NCI-H82 treated with DMSO at 0.1 percent for 48 hours (cell line): ENCODE results near the gene KDM4E.
"Not testable (repeated sequence)": the region's sequence is repeated elsewhere in the genome, so short reads cannot be mapped to it uniquely, and the experiment has no call there.

Source experiments
- DNase-seq: peaks from one replicate; lab custom pipeline; 2025; ENCODE audit not compliant: unreplicated experiment; lab: John Stamatoyannopoulos, UW

The KDM4E gene

DNA sequence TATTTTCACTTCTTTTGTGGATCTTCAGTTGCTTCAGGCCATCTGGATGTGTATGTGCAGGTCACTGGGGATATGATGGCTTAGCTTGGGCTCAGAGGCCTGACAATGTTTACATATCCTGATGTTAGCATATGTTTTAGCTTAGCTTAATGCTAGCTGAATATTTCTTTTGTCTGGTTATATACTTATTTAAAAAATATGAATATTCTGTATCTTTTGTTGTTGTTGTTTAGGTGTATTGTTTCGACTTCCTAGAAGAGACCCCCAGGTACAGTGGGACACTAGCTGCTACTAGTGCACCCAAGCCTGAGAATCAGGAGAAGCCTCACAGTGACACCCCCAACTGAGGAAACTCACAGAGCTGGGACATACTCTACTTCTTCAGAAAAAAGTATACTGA, at the start of gene KDM4E:
Gene KDM4E (plus strand): TSS at position 301 of the 400 bp plus-strand sequence. CDS start 300 bp downstream, outside the sequence.
- DNase-seq: no peak

- DNase-seq: no peak
Observed at GRCh38 chr11:94975599-94975998, 49.5 kb upstream of the KDM4E start.

GRCh38 chr11:94987378-94987777, 37.7 kb upstream of the KDM4E start:
- no peak for DNase-seq

DNA sequence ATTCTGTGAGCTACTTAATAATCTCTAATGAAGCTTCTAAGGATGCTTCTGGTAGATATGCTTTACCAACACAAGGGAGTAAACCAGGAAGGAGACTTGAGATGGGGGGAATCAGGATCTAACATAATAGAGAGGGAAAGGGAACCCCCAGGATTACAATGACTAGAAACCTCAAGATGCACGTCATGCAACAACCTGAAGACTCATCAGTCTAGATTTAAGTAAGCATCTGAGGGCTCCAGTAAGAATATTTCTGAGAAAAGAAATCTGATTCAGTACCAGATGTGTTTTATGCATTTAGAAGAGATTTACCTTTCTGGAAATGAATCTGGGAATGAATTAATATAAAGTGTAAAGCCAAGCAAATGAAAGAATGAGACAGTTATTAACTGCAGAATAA, 36.3 kb upstream of the KDM4E start:
- DNase-seq: no peak

DNA sequence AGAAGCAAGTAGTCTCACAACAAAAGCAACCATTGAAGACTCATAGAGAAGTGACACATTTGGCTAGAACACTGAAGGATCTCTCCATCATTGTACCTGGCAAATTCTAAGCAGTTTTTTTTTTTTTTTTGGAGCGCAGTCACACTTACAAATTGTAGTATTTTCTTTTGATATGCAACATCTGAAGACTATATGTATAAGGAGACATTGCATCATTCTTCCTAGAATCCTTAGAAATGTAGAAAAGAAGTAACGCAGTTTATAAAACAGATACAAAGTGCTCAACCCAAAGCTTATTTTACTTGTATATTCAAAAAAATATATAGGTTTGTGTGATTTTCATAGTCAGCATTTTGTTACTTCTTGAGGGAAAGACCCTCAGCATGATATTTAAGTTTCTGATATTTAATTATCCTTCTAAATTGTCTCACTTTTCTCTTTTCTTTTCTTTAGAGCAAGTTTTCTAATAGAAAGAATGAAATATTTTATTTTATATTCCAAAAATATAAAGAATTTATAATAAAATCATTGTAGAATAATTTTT, 31.6 kb upstream of the KDM4E start:
- DNase-seq: no peak

DNA sequence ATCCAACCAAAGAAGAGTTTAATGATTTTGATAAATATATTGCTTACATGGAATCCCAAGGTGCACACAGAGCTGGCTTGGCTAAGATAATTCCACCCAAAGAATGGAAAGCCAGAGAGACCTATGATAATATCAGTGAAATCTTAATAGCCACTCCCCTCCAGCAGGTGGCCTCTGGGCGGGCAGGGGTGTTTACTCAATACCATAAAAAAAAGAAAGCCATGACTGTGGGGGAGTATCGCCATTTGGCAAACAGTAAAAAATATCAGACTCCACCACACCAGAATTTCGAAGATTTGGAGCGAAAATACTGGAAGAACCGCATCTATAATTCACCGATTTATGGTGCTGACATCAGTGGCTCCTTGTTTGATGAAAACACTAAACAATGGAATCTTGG, 27.6 kb upstream of the KDM4E start:
- DNase-seq: no peak

DNA sequence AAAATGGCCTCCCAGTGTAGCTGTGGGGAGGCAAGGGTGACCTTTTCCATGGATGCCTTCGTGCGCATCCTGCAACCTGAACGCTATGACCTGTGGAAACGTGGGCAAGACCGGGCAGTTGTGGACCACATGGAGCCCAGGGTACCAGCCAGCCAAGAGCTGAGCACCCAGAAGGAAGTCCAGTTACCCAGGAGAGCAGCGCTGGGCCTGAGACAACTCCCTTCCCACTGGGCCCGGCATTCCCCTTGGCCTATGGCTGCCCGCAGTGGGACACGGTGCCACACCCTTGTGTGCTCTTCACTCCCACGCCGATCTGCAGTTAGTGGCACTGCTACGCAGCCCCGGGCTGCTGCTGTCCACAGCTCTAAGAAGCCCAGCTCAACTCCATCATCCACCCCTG, 26.8 kb upstream of the KDM4E start:
- no peak for DNase-seq

DNA sequence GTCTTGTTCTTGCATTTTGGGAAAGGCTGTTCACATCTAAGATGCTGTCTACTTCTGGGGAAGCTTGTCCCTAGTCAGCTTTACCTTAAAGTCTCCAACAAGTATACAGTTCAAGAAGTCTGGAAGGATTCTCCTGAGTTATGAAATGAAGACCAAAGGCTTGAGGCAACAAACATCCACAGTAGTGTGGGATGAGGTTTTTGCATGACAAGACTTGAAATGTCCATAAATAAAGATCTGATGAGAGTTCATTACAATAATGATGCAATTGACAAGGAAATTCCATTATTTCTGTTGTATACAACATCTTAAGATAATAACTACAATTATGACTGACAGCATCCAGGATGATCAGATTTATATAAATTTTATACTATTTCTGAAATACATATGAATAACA, 21.3 kb upstream of the KDM4E start:
- DNase-seq: no peak

DNA sequence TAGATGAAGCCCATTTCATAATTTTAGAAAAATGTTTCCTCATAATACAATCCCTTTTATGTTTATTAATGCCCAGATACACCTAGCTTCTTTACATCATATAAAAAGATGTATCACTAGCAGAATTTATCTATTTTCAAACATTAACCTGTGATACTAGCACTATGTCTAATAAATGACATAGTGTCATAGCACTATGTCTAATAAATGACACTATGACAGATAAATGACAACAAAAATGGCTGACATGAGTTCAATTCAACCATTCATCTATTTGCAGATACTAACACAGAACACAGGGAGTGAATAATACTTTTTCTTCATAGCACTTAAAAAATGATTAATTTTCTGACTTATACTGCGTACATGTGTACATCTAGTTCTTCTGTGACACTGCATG, 19.4 kb upstream of the KDM4E start:
- DNase-seq: no peak

GRCh38 chr11:95011376-95011775, 13.7 kb upstream of the KDM4E start:
- no peak for DNase-seq

GRCh38 chr11:95014184-95014821, 10.8 kb upstream of the KDM4E start:
- no peak for DNase-seq

DNA sequence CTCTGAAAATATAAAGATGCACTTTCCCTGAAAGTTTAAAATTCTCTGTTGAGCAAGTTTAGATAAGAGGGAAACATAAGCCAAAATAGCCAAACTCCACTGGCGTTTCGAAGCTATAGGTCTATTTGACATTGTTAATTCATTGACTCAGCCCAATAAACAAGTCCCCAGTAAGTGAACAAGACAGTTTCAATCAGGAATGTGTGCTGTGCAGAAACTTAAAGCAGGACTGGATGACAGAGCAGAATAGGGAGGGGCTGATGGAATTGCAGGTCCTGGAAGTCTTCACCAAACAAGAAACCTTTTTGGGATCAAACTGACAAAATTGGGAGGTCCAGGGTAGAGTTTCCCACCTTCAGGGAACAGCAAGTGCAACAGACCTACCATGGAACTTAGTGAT, 8.9 kb upstream of the KDM4E start:
- DNase-seq: no peak

GRCh38 chr11:95021468-95021867, 3.6 kb upstream of the KDM4E start:
- not testable (repeated sequence) for DNase-seq

GRCh38 chr11:95025594-95025993, 536 bp downstream of the KDM4E start:
- DNase-seq: not testable (repeated sequence)

DNA sequence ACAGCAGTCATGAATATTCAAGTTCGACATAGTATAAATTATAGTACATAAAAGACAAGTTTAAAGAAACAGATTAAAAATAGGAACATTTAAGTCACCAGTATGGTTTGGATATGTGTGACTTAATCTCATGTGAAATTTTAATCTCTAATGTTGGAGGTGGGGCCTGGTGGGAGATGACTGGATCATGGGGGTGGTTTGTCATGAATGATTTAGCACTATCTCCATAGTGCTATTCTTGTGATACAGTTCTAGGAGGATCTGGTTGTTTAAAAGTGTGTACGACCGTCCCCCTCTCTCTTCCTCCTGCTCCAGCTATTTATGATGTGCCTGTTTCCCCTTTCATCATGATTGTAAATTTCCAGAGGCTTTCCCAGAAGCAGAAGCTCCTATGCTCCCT, 3.3 kb downstream of the KDM4E start:
- no peak for DNase-seq

GRCh38 chr11:95033051-95033450, 8.0 kb downstream of the KDM4E start:
- no peak for DNase-seq

DNA sequence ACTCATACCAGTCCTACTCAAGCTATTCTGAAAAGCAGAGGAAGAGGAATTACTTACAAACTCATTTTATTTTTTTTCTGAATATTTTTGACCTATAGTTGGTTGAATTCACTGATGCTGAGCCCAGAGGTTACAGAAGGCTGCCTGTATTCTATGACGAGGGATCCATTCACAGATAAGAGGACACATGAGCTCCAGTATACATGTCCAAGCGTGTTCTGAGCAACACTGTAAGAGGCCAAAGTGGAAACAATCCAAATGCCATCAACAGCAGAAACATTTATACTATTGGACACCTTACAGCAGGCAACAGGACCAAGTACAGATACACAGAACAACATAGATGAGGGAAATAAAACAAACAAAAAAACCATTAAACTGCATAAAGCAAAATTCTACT, 10.3 kb downstream of the KDM4E start:
- no peak for DNase-seq

DNA sequence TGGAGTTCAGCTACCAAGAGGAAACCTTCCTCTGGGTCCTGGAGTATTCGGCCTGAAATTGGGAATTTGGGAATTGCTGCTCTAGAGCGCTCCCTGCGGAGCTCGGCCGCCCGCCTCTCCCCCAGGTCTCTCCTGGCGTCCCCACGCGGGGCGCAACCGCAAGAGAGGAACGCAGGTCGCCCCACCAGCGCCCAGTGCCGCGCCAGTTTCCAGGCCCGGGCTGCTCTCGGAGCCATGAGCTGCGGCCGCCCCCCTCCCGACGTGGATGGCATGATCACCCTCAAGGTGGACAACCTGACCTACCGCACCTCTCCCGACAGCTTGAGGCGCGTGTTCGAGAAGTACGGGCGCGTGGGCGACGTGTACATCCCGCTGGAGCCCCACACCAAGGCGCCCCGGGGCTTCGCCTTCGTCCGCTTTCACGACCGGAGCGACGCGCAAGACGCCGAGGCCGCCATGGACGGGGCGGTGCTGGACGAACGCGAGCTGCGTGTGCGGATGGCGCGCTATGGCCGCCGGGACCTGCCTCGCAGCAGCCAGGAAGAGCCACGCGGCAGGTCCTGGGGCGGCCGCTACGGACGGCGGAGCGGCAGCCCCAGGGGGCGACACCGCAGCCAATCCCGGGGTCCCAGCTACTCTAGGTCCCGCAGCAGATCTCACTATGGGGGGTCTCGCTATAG, 12.4 kb downstream of the KDM4E start:
- not testable (repeated sequence) for DNase-seq

GRCh38 chr11:95042239-95042638, 17.2 kb downstream of the KDM4E start:
- DNase-seq: no peak

GRCh38 chr11:95042906-95043305, 17.8 kb downstream of the KDM4E start:
- DNase-seq: no peak

DNA sequence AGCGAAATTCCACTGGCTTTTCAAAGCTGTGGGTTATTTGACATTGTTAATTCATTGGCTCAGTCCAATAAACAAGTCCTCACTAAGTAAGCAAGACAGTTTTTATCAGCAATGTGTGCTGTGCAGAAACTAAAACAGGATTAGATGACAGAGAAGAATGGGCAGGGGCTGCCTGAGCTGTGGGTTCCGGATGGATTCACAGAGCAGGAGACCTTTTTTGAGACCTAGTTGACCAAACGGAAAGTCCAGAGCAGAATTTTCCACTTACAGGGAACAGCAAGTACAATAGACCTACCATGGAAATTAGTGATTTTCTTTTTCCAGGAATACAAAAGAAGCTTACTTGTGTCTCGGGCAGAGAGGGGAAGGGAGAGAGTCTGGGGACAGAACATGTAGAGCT, 19.0 kb downstream of the KDM4E start:
- no peak for DNase-seq

DNA sequence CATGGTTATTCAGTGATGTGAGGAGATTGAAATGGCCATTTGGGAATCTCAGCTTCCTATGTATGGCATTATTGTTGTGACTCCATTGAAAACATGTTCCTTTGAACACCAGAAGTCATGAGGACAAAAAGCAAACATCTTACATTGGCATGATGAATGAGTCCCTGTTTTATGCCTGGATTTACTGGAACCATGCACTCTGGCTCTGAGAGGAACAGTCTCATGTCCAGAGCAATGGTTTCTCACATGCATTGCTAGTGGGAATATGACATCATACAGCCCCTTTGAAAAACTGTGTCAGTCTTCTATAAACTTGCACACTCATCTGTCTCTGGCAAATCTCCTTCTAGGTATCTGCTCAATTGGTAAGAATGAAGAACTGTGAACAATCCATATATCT, 20.8 kb downstream of the KDM4E start:
- no peak for DNase-seq

DNA sequence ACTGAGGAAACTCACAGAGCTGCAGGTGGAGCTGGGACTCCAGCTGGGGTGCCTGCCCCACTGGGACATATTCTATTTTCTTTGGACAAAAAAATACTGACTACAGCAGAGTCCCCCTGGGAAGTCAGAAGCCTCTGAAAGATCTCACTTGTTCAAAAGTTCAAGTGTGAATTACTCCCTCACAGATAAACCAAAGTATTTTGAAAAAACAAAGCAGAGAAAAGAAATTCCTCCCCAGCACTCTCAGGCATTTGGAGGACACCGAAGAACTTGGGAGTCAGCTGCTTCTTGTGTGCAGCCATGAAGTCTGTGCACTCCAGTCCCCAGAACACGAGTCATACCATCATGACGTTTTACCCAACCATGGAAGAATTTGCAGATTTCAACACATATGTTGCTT, 24.1 kb downstream of the KDM4E start, which contains the start of gene KDM4F:
Gene KDM4F (plus strand): TSS at position 301 of the 400 bp plus-strand sequence.
- not testable (repeated sequence) for DNase-seq
